Stomach (tissue), 9 donors: ENCODE results near the gene PRRT3. TPM values are rescaled to one million over a fixed set of nuclear protein-coding genes. Genes with fewer than 3 reads are reported as not detected.
"Not testable (repeated sequence)": the region's sequence is repeated elsewhere in the genome, so short reads cannot be mapped to it uniquely, and the experiment has no call there.

Experiments used
- DNase-seq, 2 donors: peaks; one replicate each; pipeline versions ENCODE4 v3.0.0 to v3.0.0-alpha.2; 2013 to 2019
- H3K27ac ChIP-seq, 5 donors: fragments of 200-600 bp in 4 of 5; sonication (generic) in 4 of 5; one replicate each; pipeline ENCODE4 v1.5.1; 2013 to 2019; ENCODE audit warnings: mild to moderate bottlenecking in 1 of 5, moderate library complexity in 1 of 5
- H3K27me3 ChIP-seq, 3 donors: fragments of 200-600 bp; sonication (generic); one replicate each; pipeline ENCODE4 v1.5.1; 2017 to 2019; ENCODE audit warnings: mixed run types in 1 of 3
- H3K36me3 ChIP-seq, 4 donors: fragments of 200-600 bp; sonication (generic); 1 replicate in 3 of 4; 2 replicates in 1 of 4; pipeline ENCODE4 v1.5.1; 2016 to 2019
- H3K4me1 ChIP-seq, 4 donors: fragments of 200-600 bp; sonication (generic); one replicate each; pipeline ENCODE4 v1.5.1; 2016 to 2019
- H3K4me3 ChIP-seq, 4 donors: fragments of 200-600 bp; sonication (generic) in 3 of 4; one replicate each; pipeline ENCODE4 v1.5.1; 2016 to 2019; ENCODE audit warnings: mild to moderate bottlenecking in 1 of 4
- H3K9me3 ChIP-seq, 4 donors: fragments of 200-600 bp; sonication (generic); one replicate each; pipeline ENCODE4 v1.5.1; 2016 to 2019
- EP300 ChIP-seq: sonication (generic); formaldehyde crosslinking; IDR thresholded peaks from one replicate; pipeline ENCODE4 v1.6.1; 2017; ENCODE audit warnings: antibody characterized with exemption
- POLR2A ChIP-seq, 4 donors: fragments of 450-650 bp; IDR thresholded peaks; one replicate each; pipeline ENCODE4 v1.6.1; 2016; ENCODE audit warnings: antibody characterized with exemption in 4 of 4, control low read depth in 2 of 4, mild to moderate bottlenecking in 1 of 4, moderate library complexity in 1 of 4
- POLR2AphosphoS5 ChIP-seq, 3 donors: sonication (generic); formaldehyde crosslinking; IDR thresholded peaks; one replicate each; pipeline ENCODE4 v1.6.1; 2016; ENCODE audit warnings: antibody characterized with exemption in 3 of 3
- WGBS, 5 donors: extraction: QIAGEN DNeasy Blood & Tissue Kit in 3 of 5; methylation state at CpG; one replicate each; pipeline versions ENCODE4 v1.1.5 to v1.1.7; 2013 to 2018; 5-methylcytosine and 5-hydroxymethylcytosine counted together
- intact Hi-C: fragments of 100-400 bp; cut with DNase I; formaldehyde crosslinking; loops from one replicate; pipeline ENCODE4 v1.15.1; 2023; ENCODE audit warnings: low total_unique reads
- polyA plus RNA-seq, 3 donors: library from polyadenylated mRNA; stranded (reverse); fragments of 200-250 nt; gene quantifications; one replicate each; pipeline ENCODE4 v1.2.3, GENCODE V29; 2013
- total RNA-seq, 5 donors: library from RNA; depleted of rRNA; stranded (reverse); fragments of >200 nt; gene quantifications; one replicate each; pipeline versions ENCODE4 v1.1.0 to v1.2.3, GENCODE V29; 2014 to 2016
- TF ChIP-seq, protein P1 (sequence below), 7 experiments: fragments of 450-650 bp in 4 of 7; fragments of 200-600 bp in 3 of 7; sonication (generic) in 3 of 7; IDR thresholded peaks; one replicate each; pipeline ENCODE4 v1.5.1; 2016 to 2019; ENCODE audit warnings: antibody characterized with exemption in 7 of 7, control low read depth in 2 of 7, mild to moderate bottlenecking in 1 of 7
- donor health status: healthy with polysubstance abuse.
- donor health status: Bipolar disorder and iron deficiency.
- donor health status: healthy.

The PRRT3 gene
- total and polyA plus RNA-seq, 8 donors = 0.44 to 31.6 (median 0.92) TPM

- TF ChIP-seq, protein P1, sequence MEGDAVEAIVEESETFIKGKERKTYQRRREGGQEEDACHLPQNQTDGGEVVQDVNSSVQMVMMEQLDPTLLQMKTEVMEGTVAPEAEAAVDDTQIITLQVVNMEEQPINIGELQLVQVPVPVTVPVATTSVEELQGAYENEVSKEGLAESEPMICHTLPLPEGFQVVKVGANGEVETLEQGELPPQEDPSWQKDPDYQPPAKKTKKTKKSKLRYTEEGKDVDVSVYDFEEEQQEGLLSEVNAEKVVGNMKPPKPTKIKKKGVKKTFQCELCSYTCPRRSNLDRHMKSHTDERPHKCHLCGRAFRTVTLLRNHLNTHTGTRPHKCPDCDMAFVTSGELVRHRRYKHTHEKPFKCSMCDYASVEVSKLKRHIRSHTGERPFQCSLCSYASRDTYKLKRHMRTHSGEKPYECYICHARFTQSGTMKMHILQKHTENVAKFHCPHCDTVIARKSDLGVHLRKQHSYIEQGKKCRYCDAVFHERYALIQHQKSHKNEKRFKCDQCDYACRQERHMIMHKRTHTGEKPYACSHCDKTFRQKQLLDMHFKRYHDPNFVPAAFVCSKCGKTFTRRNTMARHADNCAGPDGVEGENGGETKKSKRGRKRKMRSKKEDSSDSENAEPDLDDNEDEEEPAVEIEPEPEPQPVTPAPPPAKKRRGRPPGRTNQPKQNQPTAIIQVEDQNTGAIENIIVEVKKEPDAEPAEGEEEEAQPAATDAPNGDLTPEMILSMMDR (IDR thresholded peaks at IDR 0.05) = no peak
- TF ChIP-seq POLR2AphosphoS5 (IDR thresholded peaks at IDR 0.05) (no peak), EP300 (no peak), POLR2A (IDR thresholded peaks at IDR 0.05) (no peak)
- no peak for DNase-seq
- no peak overlapping the region for H3K27ac ChIP-seq
- H3K36me3 ChIP-seq = peaks cover 9 to 60% (median 51%) of the 10 kb centered on the region in 4 donors
- H3K4me3 ChIP-seq = no peak overlapping the region
- H3K9me3 ChIP-seq = no peaks in the 10 kb centered on the region
- H3K27me3 ChIP-seq = no peaks in the 10 kb centered on the region
- H3K4me1 ChIP-seq = peaks cover 0 to 24% (median 20%) of the 10 kb centered on the region in 4 donors
- intact Hi-C loops = no loop called here
- 79 to 90% (median 84%) methylated on average over 4 of the region's 4 CpGs for WGBS, 5 donors
Measured at GRCh38 chr3:9942164-9942563, 10.0 kb downstream of the PRRT3 start.

DNA sequence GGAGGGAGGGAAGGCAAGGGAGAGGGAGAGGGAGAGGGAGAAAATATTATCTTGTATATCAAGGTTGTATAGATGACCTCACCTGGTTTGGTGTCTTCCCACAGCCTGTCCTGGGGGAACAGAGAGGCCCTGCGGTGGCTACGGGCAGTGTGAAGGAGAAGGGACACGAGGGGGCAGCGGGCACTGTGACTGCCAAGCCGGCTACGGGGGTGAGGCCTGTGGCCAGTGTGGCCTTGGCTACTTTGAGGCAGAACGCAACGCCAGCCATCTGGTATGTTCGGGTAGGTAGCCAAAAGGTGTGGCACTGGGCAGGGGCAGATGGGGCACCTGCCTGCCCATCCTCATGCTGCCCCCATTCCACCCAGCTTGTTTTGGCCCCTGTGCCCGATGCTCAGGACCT, 11.5 kb downstream of the PRRT3 start:
- no peak for TF ChIP-seq EP300
- TF ChIP-seq, protein P1 (IDR thresholded peaks at IDR 0.05) = no peak
- TF ChIP-seq POLR2AphosphoS5 (IDR thresholded peaks at IDR 0.05) = no peak
- no peak for TF ChIP-seq POLR2A (IDR thresholded peaks at IDR 0.05)
- 94 to 98% (median 96%) methylated on average over 4 to 10 of the region's 10 CpGs for WGBS, 5 donors
- H3K4me3 ChIP-seq = no peak overlapping the region
- no peaks in the 10 kb centered on the region for H3K9me3 ChIP-seq
- H3K36me3 ChIP-seq = peaks cover 9 to 66% (median 61%) of the 10 kb centered on the region in 4 donors
- no peak overlapping the region for H3K27ac ChIP-seq
- DNase-seq = no peak
- intact Hi-C loops = no loop called here
- peaks cover 0 to 25% (median 18%) of the 10 kb centered on the region in 4 donors for H3K4me1 ChIP-seq
- H3K27me3 ChIP-seq = no peaks in the 10 kb centered on the region

DNA sequence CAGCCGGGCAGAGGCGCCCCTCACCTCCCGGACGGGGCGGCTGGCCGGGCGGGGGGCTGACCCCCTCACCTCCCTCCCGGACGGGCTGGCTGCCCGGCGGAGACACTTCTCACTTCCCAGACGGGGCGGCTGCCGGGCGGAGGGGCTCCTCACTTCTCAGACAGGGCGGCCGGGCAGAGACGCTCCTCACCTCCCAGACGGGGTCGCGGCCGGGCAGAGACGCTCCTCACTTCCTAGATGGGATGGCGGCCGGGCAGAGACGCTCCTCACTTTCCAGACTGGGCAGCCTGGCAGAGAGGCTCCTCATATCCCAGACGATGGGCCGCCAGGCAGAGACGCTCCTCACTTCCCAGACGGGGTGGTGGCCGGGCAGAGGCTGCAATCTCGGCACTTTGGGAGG, 12.3 kb downstream of the PRRT3 start:
- intact Hi-C loops, H3K9me3 ChIP-seq, DNase-seq, H3K27ac ChIP-seq, H3K27me3 ChIP-seq, H3K4me3 ChIP-seq: not testable (repeated sequence)
- Histone ChIP-seq H3K4me1 (peaks cover 5 to 27% (median 23%) of the 10 kb centered on the region in 4 donors), H3K36me3 (peaks cover 9 to 63% (median 62%) of the 10 kb centered on the region in 4 donors)
- WGBS, 5 donors = 95 to 97% (median 96%) methylated on average over 19 to 30 of the region's 32 CpGs; no CpG with 5 or more reads in 2 of the 5 donors

GRCh38 chr3:9938966-9939365, 13.2 kb downstream of the PRRT3 start:
- WGBS, 5 donors = 90 to 98% (median 97%) methylated on average over 2 of the region's 2 CpGs
- Histone ChIP-seq H3K4me1 (peaks cover 12 to 35% (median 32%) of the 10 kb centered on the region in 4 donors), H3K9me3 (no peaks in the 10 kb centered on the region), H3K4me3 (no peak overlapping the region), H3K27ac (no peak overlapping the region), H3K36me3 (peaks cover 9 to 57% (median 54%) of the 10 kb centered on the region in 4 donors), H3K27me3 (no peaks in the 10 kb centered on the region)
- TF ChIP-seq EP300 (no peak), POLR2A (IDR thresholded peaks at IDR 0.05) (no peak), POLR2AphosphoS5 (IDR thresholded peaks at IDR 0.05) (no peak)
- TF ChIP-seq, protein P1 (IDR thresholded peaks at IDR 0.05) = no peak
- intact Hi-C loops = no loop called here
- DNase-seq = no peak

DNA sequence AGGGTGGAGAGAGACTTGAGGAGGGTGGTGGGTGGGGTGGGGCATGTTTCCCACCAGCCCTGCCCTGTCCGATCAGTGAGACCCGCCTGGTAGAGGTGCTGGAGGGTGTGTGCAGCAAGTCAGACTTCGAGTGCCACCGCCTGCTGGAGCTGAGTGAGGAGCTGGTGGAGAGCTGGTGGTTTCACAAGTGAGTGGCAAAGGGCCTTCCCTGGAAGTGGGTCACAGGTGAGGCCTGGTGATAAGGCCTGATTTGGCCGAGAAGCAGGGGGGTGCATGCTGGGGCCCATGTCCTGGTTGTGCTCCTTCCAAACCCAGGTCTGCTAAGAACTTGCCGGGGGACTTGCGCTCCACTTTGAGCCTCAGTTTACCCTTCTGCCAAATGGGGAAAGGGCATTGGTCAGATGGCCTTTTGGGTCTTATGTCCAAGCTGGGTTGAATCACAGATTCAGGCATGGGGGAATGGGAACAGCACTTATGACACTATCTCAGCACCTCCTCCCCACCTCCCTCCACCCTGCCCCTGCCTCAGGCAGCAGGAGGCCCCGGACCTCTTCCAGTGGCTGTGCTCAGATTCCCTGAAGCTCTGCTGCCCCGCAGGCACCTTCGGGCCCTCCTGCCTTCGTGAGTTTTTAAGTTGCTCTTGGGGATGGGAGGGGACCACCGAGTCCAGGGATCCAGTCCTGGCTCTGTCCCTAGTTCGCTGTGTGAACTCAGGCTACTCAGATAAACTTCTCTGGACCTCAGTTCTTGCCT, 14.5 kb downstream of the PRRT3 start:
- 64 to 82% (median 78%) methylated on average over 13 of the region's 13 CpGs for WGBS, 5 donors
- no peak overlapping the region for H3K4me3 ChIP-seq
- intact Hi-C loops = no loop called here
- peaks cover 12 to 43% (median 38%) of the 10 kb centered on the region in 4 donors for H3K4me1 ChIP-seq
- no peak for TF ChIP-seq POLR2A (IDR thresholded peaks at IDR 0.05)
- TF ChIP-seq, protein P1 (IDR thresholded peaks at IDR 0.05) = no peak
- no peak for TF ChIP-seq POLR2AphosphoS5 (IDR thresholded peaks at IDR 0.05)
- no peak for TF ChIP-seq EP300
- H3K36me3 ChIP-seq = peaks cover 9 to 44% (median 41%) of the 10 kb centered on the region in 4 donors
- peak in 1 of 2 donors; percentile 63 for DNase-seq
- no peaks in the 10 kb centered on the region for H3K9me3 ChIP-seq
- H3K27me3 ChIP-seq = no peaks in the 10 kb centered on the region
- H3K27ac ChIP-seq = peak overlapping the region in 1 of 5 donors; percentile 36
